ENCODE results near the gene CDH4.

The CDH4 gene

DNA sequence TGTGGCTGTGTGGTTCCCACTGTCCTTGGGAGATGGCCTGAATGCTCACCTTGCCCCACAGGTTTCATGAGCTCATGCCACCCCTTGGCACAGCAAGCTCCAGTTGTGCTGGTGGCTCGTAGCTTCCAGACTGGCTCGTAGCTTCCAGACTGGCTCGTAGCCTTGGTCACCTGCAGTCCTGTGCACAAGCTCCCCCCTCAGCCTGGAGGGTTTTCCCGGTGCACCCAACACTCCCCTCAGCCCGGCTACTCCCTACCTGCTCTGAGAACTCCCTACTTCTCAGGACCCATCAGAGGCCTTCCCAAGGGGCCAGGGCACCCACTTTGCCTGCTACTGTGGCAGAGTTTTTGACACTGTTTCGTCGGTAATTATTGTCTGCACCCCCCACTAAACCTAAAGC, 528.0 kb downstream of the CDH4 start:
- no peak for DNase-seq (ENCODE audit: low read depth in 2 of 2)

DNA sequence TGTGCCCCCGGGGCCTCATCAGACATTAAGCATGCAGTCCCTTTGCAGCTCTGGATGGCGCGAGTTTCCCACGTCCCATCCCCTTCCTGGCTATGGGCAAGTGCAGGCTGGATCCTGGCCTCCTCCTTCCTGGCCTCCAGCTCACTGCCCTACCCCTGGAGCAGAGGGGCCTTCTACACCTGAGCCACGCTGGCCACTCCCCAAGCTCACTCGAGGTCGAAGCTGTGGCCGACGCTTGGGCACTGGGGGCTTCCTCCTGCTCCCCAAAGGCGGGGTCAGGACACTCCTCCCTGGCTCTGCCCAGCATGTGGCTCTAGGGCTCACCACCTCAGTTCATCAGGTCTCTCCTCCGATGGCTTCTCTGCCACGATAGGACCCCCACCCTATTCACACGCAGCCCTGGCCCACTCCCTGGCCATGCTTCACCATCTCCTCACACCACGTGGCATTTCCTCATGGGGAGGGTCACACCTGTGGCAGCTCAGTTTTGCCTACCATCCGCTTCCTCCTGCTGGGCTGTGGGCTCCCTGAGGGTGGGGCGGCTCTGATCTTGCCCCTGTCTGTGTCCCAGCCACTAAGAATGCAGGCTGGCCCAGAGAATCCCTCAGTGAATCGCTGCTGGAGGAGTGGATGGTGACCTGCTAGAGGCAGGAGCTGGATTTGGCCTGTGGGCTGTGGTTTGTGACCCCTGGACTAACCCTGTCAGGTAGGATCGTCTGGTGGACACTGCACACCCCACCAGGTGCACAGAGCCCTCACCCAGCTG, 532.9 kb downstream of the CDH4 start:
- no peak for DNase-seq (ENCODE audit: low read depth in 2 of 2)

DNA sequence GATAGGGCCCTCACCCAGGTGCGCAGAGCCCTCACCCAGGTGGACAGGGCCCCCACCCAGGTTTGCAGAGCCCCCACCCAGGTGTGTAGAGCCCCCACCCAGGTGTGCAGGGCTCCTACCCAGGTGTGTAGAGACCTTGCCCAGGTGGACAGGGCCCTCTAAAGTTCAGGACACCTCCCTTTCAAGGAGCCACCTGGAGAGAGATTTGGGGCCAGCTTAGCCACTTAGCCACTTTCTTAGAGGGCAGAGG, 533.4 kb downstream of the CDH4 start:
- no peak for DNase-seq (ENCODE audit: low read depth in 2 of 2)

DNA sequence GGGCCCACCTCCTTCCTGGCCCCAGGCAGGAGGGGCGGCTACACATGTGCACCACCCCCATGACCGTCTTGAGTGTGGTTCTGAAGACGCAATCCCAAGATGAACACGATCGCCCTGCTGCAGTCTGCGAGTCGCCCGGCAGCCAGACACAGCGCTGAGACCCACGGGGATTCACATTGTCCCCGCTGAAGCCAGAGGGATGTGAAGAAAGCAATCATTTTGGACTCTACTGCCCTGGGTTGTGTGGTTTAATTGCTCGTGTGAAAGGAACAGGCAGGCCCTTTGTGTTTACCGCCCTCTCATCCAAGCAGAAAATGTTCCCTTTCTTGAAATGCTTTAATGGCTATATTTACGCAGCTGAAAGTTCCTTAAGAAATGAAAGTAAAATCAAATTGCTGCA, 534.2 kb downstream of the CDH4 start:
- DNase-seq (ENCODE audit: low read depth in 2 of 2), result no peak

DNA sequence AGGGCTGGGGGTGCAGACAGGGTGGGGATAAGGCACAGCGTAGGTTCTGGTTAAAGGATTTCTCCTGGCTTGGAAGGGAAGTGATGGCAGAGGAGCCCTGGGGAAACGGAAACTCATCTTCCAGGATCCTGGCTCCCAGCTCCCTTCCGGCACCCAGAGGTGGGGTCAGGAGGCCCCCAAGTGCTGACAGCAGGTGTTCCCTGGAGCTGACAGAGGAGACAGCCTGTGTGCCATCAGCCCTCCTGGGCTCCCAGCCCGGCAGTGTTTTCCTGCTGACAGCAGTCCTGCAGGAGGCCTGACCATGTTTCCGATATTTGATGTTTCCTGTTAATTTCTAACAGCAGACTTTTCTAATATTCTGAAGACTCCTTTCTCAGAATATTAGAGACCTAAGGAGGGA, 536.3 kb downstream of the CDH4 start:
- DNase-seq (ENCODE audit: low read depth in 2 of 2), result no peak

DNA sequence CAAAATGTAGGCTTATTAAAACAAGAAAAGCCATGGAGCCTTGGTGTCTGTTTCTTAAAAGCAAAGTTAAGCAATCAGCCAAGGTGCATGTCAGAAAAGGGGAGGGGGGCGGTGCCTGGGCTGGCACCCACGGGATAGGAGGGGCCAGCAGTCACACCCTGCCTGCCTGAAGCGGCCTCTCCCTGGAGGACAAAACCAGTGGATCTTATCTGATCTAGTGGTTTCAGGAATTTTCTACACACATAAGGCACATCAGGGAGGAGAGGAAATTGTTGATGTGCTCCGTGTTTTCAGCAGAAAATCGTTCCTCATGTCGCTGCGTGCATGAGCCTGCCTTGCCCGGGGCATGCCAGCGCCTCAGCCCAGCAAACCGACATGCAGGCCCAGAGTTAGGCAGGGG, 537.3 kb downstream of the CDH4 start:
- DNase-seq (ENCODE audit: low read depth in 2 of 2), result no peak

DNA sequence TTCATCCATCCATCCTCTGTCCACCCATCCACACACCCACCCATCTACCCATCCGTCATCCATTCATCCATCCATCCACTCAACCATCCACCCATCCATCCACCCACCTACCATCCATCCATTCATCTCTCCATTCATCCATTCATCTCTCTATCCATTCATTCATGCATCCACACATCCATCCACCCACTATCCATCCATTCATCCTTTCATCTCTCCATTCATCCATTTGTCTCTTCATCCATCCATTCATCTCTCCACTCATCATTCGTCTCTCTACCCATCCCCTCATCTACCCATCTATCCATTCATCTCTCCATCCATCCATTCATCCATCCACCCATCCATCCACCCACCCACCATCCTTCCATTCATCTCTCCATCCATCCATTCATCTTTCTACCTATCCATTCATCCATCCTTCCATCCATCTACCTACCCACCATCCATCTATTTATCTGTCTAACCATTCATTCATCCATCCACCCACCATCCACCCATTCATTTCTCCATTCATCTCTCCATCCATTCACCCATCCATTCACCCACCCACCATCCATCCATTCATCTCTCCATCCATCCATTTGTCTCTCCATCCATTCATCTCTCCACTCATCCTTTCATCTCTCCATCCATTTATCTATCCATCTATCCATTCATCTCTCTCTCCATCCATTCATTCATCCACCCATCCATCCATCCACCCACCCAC, 538.2 kb downstream of the CDH4 start:
- DNase-seq (ENCODE audit: low read depth in 2 of 2), result no peak

DNA sequence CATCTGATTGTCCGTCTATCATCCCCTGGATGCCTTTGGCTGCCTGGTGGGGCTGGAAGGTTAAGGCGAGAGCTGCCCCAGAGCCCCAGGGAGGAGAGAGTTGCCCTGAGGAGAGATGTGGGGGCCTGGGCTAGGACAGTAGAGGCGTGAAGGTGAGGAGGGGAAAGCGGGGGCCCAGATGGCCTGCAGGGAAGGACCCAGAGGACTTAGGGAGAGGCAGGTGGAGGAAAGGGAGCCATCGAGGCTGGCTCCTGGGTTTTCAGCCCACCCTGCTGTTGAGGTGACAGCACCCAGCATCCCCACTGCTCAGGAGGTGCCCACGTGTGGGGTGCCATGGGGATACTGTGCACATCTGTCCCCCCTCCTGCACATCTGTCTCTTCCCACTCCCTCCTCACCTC, 539.9 kb downstream of the CDH4 start:
- DNase-seq (ENCODE audit: low read depth in 2 of 2), result no peak

DNA sequence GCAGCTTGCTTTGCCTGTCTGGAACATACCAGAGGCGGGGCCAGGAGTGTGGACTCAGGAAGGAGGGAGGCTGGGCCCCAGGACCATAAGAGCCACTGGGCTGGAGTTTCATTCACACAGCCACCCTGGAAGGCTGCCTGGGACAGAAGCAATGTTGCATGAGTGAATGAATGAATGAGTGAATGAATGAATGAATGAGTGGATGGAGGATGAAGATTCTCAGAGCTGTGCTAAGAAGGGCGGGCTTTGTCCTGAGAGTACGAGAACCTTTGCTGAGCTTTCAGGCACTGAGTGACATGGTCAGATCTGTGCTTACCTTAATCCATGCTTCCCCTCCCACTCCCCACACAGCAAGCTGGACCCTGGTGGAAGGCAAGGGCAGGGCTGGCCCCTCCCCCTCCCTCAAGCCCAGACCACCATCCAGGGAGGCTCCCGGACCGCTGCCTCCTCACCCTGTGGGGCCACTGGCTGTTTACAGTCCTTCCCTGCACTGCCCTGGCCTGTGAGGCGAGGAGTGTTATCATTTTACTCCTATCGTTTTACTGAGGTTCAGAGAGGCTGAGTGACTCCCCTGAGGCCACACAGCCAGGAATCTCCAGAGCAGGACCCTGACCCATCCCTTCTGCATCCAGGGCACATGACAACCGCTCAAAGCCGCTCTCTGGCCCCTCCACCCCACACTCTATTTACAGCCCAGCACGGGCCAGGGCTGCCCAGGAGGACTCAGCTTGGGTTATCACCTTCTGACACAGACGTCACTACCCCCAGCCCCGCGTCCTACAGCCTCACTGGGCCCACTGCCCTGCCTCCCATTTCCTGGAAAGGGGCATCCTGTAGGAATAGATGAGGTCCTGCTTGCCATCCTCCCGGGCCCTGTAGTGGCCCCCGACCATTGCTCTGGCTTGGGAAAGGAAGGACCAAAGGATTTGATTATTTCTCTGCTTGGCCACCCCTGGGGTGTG, 543.9 kb downstream of the CDH4 start:
- DNase-seq (ENCODE audit: low read depth in 2 of 2), result no peak

DNA sequence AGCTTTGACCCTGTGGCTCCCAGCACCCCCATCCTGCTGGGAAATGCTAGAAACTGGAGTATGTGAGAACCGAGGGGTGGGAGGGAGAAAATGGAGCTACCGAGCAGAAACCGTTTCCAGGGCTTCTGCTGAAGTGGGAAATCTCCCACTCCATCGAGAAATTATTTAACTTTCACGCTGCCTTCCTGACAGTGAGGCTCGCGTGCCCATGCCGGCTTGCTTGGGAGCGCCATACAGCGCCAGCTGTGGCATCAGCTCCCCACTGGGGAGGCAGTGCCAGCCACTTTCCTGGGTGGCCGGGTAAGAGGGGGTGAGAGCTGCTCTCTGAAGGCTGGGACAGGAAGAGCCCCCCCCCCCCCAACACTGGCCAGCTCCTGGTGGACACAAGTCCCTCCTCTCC, 544.7 kb downstream of the CDH4 start:
- DNase-seq (ENCODE audit: low read depth in 2 of 2), result no peak

DNA sequence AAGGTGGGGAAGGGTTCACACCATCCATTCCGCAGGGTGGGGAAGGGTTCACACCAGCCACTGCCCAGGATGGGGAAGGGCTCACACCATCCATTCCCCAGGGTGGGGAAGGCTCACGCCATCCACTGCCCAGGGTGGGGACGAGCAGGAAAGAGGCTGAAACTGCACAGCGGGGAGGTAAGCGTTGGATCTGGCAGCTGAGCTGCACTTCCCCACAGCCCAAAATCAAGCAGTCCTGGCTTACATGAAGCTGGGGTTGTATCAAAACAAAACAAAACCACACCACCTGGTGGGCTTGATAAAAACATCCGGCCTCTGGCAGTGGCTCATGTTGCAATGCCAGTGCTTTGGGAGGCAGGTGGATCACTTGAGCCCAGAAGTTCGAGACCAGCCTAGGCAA, 545.1 kb downstream of the CDH4 start:
- no peak for DNase-seq (ENCODE audit: low read depth in 2 of 2)

DNA sequence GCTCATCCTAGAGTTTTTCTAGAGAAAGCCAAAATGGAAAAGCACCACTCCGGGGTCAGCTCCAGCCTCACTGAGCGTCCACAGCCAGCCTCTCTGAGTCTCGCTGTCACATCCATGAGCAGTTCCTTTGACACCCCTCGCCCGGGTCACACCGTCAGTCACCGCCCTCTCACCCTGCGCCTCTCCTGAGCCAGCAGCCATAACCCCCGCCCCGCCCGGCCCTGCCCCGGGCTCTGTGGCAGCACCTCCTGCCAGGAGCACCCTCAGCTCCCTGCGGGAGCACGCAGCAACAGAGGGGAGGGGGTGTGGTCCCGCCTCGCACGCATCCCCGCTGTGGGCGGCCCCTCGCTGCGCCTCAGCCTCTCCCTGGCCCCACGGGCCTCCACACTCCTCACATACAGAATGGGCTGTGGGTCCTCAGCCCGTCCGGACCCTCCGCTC, 545.9 kb downstream of the CDH4 start:
- DNase-seq (ENCODE audit: low read depth in 2 of 2), result no peak

DNA sequence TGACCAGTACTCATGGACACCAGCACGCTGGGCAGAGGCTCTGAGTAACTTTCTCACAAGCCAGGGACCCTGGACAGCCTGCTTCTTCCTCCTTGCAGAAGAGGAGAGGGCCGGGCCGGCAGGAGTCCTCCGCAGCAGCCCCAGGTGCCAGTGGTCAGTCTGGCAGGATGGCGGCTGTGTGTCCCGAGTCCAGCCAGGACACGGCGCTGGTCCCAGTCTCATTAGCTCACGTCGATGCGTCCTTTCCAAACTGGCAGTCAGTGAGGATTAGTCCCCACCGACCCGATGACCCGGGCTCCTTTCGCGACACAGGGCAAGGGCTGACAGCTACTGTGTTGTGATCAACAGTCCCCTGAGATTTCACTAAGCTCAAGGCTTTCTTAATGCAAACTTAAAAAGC, 546.6 kb downstream of the CDH4 start:
- DNase-seq (ENCODE audit: low read depth in 2 of 2), result no peak

DNA sequence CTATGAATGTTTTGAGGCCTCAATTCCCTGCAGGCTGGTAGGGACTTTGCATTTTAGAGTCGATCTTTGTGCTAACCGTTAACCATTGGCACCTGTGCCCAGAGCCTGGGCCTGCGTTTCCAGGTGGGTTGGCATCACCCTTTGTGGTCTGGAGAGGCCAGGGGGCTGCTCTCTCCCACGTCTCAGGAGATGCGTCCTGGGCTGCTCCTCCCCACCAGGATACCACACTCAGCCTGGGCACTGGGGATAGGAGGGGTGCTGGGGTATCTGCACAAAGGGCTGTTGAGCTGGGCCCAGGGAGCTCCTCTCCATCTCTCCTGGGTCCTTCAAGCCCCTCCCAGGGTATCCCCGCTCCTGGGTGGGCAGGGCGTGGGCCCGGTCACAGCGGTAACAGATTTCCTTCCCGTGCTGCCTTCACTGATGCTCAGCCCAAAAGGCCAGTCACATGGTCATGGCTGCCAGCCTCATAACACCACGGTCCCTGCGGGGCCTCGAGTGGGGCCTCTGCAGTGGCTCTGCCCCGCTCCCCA, 547.4 kb downstream of the CDH4 start:
- no peak for DNase-seq (ENCODE audit: low read depth in 2 of 2)

DNA sequence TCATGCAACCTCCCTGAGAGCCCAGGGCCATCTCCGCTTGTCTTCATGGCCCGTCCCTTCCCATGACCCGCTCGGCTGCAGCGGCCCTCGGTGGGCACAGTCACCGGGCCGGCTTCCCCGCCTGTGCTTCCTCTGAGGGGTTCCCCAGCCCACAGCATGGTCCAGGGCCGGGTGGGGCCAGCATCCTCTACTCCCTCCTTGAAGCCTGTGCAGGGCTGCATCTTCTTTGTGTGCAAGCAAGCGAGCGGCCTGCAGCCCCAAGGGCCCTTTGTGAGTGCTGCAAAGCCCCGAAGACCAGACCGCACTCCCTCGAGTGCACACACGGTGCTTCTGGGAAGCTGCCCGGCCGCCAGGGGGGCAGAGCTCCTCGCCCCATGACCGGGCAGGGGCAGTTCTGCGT, 547.9 kb downstream of the CDH4 start:
- DNase-seq (ENCODE audit: low read depth in 2 of 2), result no peak

DNA sequence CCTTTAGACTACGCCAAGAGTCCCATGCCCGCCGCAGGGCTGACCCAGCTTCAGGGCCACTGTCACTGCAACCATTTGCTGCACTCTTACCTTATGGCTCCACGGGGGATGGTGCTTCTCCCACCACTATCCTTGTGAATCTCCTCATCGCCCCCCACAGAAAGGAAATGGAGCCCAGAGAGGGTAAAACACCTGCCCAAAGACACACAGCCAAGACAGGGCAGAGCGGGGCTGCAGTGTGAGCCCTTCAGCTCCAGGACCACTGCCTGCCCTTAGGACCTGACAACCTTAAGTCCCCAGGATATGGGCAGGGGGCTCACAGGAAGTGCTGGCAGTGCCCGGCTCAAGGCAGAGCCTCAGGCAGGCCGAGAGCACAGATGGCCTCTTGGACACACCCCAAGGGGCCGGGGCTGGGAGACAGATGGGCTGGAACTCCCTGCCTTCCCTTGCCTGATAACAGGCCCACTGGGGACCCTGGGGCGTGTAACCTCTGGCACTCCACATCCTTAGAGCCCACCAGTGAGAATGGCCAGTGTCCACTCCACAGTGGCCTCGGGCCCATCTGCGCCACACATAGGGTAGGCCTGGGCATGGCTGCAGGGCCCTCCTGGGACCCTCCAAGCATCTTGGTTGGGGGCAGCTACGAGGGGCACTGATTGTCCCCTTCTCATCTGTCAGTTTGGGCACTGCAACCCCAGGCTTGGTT, 548.5 kb downstream of the CDH4 start:
- no peak for DNase-seq (ENCODE audit: low read depth in 2 of 2)

DNA sequence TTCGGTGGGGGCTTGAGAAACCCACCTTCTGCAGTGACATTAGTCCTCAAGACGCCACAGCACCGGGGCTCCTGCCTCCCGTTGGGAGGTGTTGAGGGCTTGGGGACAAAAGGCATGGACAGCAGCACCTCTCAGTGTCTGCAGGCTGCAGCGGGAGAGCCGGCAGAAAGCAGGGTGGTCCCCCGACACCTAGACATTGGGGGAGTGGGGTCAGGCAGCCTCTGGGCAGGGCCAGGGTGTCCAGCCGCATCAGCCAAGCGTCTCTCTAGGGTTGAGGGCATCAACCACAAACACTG, 549.0 kb downstream of the CDH4 start:
- no peak for DNase-seq (ENCODE audit: low read depth in 2 of 2)

DNA sequence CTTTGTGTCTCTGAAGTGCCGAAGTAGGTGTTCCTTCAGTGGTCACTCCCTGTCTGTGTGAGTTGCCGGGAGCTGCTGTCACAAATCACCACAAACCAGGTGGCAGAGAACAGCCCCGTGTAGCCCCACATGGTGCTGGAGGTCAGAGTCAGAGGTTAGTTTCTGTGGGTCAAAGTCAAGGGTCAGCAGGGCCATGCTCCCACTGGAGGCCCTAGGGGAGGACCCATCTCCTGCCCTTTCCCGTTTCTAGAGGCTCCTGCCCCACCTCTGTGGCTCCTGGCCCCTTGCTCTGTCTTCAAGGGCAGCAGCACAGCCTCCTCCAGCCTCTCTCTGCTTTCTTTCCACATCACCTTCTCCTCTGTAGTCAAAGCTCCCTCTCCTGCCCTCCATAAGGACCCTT, 549.4 kb downstream of the CDH4 start:
- no peak for DNase-seq (ENCODE audit: low read depth in 2 of 2)

DNA sequence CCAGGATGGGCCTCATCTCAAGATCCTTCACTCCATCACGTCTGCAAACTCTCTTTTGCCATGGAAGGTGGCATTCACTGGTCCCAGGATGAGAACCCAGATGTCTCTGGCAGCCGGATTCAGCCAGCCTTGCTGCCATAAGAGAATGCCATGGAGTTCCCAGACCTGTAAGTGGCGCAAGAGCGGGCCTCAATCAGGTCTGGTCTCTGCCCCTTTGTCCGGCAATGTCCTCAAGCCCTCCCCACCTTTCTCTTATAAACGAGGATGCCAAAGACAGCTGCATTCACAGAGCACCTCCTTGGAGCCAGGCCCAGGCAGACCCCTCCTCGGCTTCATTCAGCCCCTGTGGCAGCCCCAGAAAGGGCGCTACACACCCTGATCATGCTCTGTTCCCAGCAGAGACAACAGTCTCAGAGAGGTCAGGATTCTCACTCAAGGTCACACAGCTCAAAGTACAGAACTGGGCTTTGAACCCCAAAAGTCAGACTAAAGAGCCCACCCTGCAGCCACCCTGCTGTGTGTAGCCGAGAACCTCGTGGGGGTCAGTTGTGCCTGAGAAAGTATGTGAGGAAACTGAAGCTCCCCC, 549.9 kb downstream of the CDH4 start:
- no peak for DNase-seq (ENCODE audit: low read depth in 2 of 2)

DNA sequence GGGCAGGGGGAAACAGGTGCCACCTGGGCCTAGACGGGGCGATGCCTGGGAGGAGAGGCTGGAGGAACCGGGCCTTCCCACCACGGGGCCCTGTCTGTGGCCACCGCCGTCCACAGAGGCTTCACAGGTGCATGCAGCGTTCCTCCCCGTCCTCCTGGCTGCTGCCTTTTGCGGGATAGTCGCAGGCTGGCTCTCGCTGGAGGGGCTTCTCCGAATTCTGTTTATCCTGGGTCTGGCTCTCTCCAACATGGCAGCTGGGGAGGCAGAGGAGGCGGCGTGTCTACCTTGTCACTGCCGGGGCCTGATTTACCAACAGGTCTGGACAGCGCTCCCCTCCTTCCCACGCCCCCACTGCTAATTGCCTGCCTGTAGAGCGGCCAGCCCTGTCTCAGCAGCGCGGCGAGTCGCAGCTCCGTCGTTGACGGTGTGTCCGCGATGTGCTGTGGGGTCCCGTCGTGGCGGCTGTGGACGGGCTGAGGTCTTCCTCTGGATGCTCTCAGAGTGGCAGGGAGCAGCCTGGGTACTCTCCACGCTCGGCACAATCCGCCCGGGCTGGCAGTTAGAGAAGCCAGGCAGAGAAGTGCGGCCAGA, 550.8 kb downstream of the CDH4 start:
- no peak for DNase-seq (ENCODE audit: low read depth in 2 of 2)

DNA sequence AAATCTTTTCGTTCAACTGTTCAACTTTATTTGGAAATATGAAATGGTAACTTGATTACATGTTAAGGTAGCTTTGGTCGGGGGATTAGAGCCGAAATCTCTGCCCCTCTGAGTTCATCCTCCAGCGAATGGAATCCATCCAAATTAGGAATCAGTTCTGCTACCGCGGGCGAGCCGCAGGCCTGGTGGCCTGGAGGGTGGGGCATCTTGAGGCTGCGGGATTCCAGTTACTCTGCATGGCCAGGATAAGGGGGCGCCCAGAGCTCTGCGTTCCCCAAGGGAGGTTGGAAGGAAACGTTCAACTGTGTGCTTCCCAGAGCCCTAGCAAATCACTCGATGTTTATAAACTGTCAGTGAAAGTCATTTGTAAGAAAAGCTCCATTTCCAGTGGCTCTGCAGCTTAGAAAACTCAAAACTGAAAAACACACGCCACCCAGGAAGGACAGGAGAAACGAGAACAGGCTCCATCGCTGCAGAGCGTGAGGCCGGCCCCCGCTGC, 551.4 kb downstream of the CDH4 start:
- no peak for DNase-seq (ENCODE audit: low read depth in 2 of 2)

Measured in stimulated activated CD4-positive, alpha-beta T cell treated with anti-CD3 and anti-CD28 coated beads, Interleukin-4, amount 100 ng/mL, for 48 hours (primary cell).